Right atrium auricular region (tissue), 2 donors: ENCODE results near the gene SLC12A6. TPM values are rescaled to one million over a fixed set of nuclear protein-coding genes. Genes with fewer than 3 reads are reported as not detected.

Experiments used
- DNase-seq: peaks from one replicate; pipeline ENCODE4 v3.0.0-alpha.2; 2019; ENCODE audit warnings: low spot score
- H3K27ac ChIP-seq, 2 donors: fragments of 200-600 bp; sonication (generic); 1 replicate in 1 of 2; 2 replicates in 1 of 2; pipeline ENCODE4 v1.5.1; 2016 to 2019
- H3K27me3 ChIP-seq, 2 donors: fragments of 200-600 bp; sonication (generic); one replicate each; pipeline versions ENCODE4 v1.5.1 to v1.6.0; 2017 to 2019
- H3K36me3 ChIP-seq: fragments of 200-600 bp; sonication (generic); one replicate; pipeline ENCODE4 v1.5.1; 2016
- H3K4me1 ChIP-seq, 2 donors: fragments of 200-600 bp; sonication (generic); one replicate each; pipeline versions ENCODE4 v1.5.1 to v1.6.0; 2017 to 2019
- H3K4me3 ChIP-seq, 2 donors: fragments of 200-600 bp; sonication (generic); 1 replicate in 1 of 2; 2 replicates in 1 of 2; pipeline ENCODE4 v1.5.1; 2017 to 2019; ENCODE audit warnings: mild to moderate bottlenecking in 1 of 2, moderate library complexity in 1 of 2
- H3K9me3 ChIP-seq, 2 donors: fragments of 200-600 bp; sonication (generic); one replicate each; pipeline ENCODE4 v1.5.1; 2019
- CTCF ChIP-seq, 2 donors: fragments of 200-600 bp; sonication (generic); IDR thresholded peaks; one replicate each; pipeline ENCODE4 v1.5.1; 2019; ENCODE audit warnings: antibody characterized with exemption in 2 of 2
- total RNA-seq, 2 donors: library from RNA; depleted of rRNA; stranded (reverse); fragments of >200 nt; gene quantifications; one replicate each; pipeline ENCODE4 v1.1.0, GENCODE V29; 2016

Gene SLC12A6
- total RNA-seq, 2 donors from 2014 or later = 21.1 to 21.6 TPM

DNA sequence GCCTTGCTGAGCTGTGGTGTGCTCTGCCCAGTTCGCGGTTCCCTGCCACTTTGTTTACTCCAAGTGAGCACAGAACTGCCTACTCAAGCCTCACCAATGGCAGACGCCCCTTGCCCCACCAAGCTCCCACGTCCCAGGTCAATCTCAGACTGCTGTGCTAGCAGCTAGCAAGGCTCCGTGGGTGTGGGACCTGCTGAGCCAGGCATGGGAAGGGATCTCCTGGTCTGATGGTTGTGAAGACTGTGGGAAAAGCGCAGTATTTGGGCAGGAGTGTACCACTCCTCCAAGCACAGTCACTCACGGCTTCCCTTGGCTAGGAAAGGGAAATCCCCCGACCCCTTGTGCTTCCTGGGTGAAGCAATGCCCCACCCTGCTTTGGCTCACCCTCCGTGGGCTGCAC, 45.0 kb downstream of the SLC12A6 start:
- H3K27ac ChIP-seq = no peak overlapping the region
- no peak overlapping the region for H3K4me3 ChIP-seq
- H3K4me1 ChIP-seq = peaks cover 0 to 14% of the 10 kb centered on the region in 2 donors
- no peaks in the 10 kb centered on the region for H3K36me3 ChIP-seq
- no peaks in the 10 kb centered on the region for H3K27me3 ChIP-seq
- TF ChIP-seq CTCF (IDR thresholded peaks at IDR 0.05) = no peak
- no peak for DNase-seq
- no peaks in the 10 kb centered on the region for H3K9me3 ChIP-seq

DNA sequence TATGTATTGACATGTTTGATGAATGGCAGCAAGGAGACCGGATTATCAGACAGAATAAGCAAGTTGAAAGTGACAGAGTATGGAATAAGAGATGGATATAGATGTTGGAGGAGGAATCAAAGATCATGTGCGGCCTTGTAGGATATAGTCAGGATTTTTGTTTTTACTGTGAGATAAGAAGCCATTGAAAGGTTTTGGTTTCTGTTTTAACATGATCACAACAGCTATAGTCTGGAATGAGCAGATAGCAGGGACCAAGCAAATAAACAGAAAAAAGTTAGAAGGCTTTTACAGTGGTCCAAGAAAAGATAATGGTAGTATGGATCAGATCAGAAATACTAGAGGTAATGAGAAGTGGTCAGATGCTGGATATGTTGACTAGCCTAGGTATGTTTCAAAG, 52.6 kb downstream of the SLC12A6 start:
- no peak overlapping the region for H3K27ac ChIP-seq
- no peak for DNase-seq
- no peaks in the 10 kb centered on the region for H3K4me1 ChIP-seq
- no peak overlapping the region for H3K4me3 ChIP-seq
- no peaks in the 10 kb centered on the region for H3K36me3 ChIP-seq
- no peaks in the 10 kb centered on the region for H3K27me3 ChIP-seq
- no peak for TF ChIP-seq CTCF (IDR thresholded peaks at IDR 0.05)
- no peaks in the 10 kb centered on the region for H3K9me3 ChIP-seq

GRCh38 chr15:34282384-34282783, 55.2 kb downstream of the SLC12A6 start:
- Histone ChIP-seq H3K27ac (no peak overlapping the region), H3K36me3 (no peaks in the 10 kb centered on the region), H3K9me3 (no peaks in the 10 kb centered on the region), H3K27me3 (no peaks in the 10 kb centered on the region), H3K4me1 (no peaks in the 10 kb centered on the region), H3K4me3 (no peak overlapping the region)
- no peak for DNase-seq
- TF ChIP-seq CTCF (IDR thresholded peaks at IDR 0.05) = no peak

- no peak for DNase-seq
- TF ChIP-seq CTCF (IDR thresholded peaks at IDR 0.05) = no peak
- H3K4me1 ChIP-seq = no peaks in the 10 kb centered on the region
- no peak overlapping the region for H3K4me3 ChIP-seq
- H3K9me3 ChIP-seq = no peaks in the 10 kb centered on the region
- no peaks in the 10 kb centered on the region for H3K36me3 ChIP-seq
- no peaks in the 10 kb centered on the region for H3K27me3 ChIP-seq
- no peak overlapping the region for H3K27ac ChIP-seq
Measured at GRCh38 chr15:34280193-34280592, 57.4 kb downstream of the SLC12A6 start.

DNA sequence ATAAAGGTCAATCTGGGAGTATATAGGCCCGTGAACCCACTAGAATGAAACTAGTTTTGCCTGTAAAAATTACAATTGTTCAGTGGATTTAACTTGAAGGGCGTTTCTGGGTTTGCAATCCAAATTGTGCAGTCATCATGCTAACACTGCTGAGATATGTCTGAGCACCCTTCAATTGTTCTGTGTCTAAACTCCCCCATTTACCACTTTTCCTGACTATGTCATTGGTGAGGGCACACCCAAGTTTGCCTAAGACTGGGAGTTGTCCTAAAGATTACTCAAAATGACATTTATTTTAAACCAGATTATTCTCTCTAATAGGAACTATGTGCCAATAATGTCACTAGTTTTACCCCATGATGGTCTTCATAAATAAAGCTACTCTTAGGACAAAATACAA, 58.2 kb downstream of the SLC12A6 start:
- TF ChIP-seq CTCF (IDR thresholded peaks at IDR 0.05) = no peak

GRCh38 chr15:34275721-34276120, 61.9 kb downstream of the SLC12A6 start:
- DNase-seq = no peak
- Histone ChIP-seq H3K4me3 (no peak overlapping the region), H3K4me1 (no peaks in the 10 kb centered on the region), H3K36me3 (no peaks in the 10 kb centered on the region), H3K27me3 (no peaks in the 10 kb centered on the region), H3K9me3 (no peaks in the 10 kb centered on the region), H3K27ac (no peak overlapping the region)
- no peak for TF ChIP-seq CTCF (IDR thresholded peaks at IDR 0.05)

More for the DNA sequence above, 58.2 kb downstream of the SLC12A6 start:
- H3K4me1 ChIP-seq = no peaks in the 10 kb centered on the region
- no peaks in the 10 kb centered on the region for H3K36me3 ChIP-seq
- no peak overlapping the region for H3K27ac ChIP-seq
- H3K27me3 ChIP-seq = no peaks in the 10 kb centered on the region
- no peaks in the 10 kb centered on the region for H3K9me3 ChIP-seq
- DNase-seq = no peak
- H3K4me3 ChIP-seq = no peak overlapping the region
